Vagina (tissue), 2 donors: Measurements from ENCODE around the gene FADD. TPM values are rescaled to one million over a fixed set of nuclear protein-coding genes. Genes with fewer than 3 reads are reported as not detected.

ENCODE experiments used
- DNase-seq, 2 donors: peaks; one replicate each; pipeline ENCODE4 v3.0.0-alpha.2; 2017; ENCODE audit errors: extremely low spot score in 2 of 2
- H3K27ac ChIP-seq: fragments of 200-600 bp; sonication (generic); one replicate; pipeline ENCODE4 v1.5.1; 2019
- H3K27me3 ChIP-seq: fragments of 200-600 bp; sonication (generic); one replicate; pipeline ENCODE4 v1.5.1; 2019
- H3K36me3 ChIP-seq, 2 donors: fragments of 200-600 bp; sonication (generic); one replicate each; pipeline ENCODE4 v1.5.1; 2017 to 2019
- H3K4me1 ChIP-seq: fragments of 200-600 bp; sonication (generic); one replicate; pipeline ENCODE4 v1.5.1; 2019
- H3K4me3 ChIP-seq, 2 donors: fragments of 200-600 bp; sonication (generic); 1 replicate in 1 of 2; 2 replicates in 1 of 2; pipeline ENCODE4 v1.5.1; 2016 to 2019
- H3K9me3 ChIP-seq: fragments of 200-600 bp; sonication (generic); one replicate; pipeline ENCODE4 v1.5.1; 2019
- POLR2A ChIP-seq, 2 donors: fragments of 450-650 bp; IDR thresholded peaks; one replicate each; pipeline ENCODE4 v1.6.1; 2017; ENCODE audit warnings: antibody characterized with exemption in 2 of 2, mild to moderate bottlenecking in 2 of 2, moderate library complexity in 2 of 2
- POLR2AphosphoS5 ChIP-seq, 2 donors: sonication (generic); formaldehyde crosslinking; IDR thresholded peaks; one replicate each; pipeline ENCODE4 v1.9.0; 2017; ENCODE audit warnings: antibody characterized with exemption in 2 of 2, mild to moderate bottlenecking in 2 of 2, low read depth in 1 of 2; ENCODE audit not compliant: insufficient read depth in 1 of 2
- intact Hi-C: fragments of 100-400 bp; cut with DNase I; formaldehyde crosslinking; loops from one replicate; pipeline ENCODE4 v1.15.1; 2023
- total RNA-seq: library from RNA; depleted of rRNA; stranded (reverse); fragments of >200 nt; gene quantifications from one replicate; pipeline ENCODE4 v1.2.3, GENCODE V29; 2016
- TF ChIP-seq, protein P1 (sequence below), 3 experiments: fragments of 450-650 bp in 2 of 3; fragments of 200-600 bp in 1 of 3; sonication (generic) in 1 of 3; IDR thresholded peaks; one replicate each; pipeline ENCODE4 v1.5.1; 2017 to 2019; ENCODE audit warnings: antibody characterized with exemption in 3 of 3, mild to moderate bottlenecking in 2 of 3, moderate library complexity in 2 of 3

Gene FADD
- total RNA-seq, 1 donor from 2014 or later, result 21.6 TPM

DNA sequence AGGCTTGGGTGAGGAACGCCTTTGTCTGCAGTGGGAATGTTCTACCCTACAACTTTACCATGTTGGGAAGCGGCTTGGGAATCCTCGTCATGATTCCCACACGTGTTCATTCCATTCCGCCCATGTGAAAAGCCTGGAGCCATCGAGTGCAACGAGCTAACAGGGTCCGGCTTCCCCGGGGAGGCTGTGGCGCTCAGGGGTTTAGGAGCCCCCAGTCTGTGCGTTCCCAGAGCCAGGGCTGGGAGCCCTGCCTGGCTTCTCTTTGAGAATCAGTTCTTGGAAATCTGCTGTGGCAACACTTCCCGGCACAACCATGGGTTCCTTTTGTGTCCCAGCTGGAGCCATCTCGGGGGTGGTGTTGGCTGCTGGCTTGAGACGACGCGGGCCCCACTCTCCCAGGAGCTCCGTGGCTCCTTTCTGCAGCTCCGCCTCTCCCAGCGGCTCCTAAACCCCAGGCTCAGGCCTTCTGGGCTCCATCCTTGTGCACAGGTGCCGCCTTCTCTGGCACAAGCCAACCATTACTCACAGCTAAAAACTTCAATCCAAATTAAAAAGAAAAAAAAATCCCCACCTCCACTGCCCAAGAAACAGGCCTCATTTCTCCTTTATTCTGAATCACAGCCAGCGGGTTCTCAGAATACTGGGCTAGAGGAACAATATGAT lies 48.7 kb downstream of the FADD start:
- no peak for DNase-seq
- TF ChIP-seq POLR2AphosphoS5 (IDR thresholded peaks at IDR 0.05; ENCODE audit: insufficient read depth in 1 of 2, low read depth in 1 of 2) (no peak), POLR2A (IDR thresholded peaks at IDR 0.05) (no peak)
- TF ChIP-seq, protein P1, sequence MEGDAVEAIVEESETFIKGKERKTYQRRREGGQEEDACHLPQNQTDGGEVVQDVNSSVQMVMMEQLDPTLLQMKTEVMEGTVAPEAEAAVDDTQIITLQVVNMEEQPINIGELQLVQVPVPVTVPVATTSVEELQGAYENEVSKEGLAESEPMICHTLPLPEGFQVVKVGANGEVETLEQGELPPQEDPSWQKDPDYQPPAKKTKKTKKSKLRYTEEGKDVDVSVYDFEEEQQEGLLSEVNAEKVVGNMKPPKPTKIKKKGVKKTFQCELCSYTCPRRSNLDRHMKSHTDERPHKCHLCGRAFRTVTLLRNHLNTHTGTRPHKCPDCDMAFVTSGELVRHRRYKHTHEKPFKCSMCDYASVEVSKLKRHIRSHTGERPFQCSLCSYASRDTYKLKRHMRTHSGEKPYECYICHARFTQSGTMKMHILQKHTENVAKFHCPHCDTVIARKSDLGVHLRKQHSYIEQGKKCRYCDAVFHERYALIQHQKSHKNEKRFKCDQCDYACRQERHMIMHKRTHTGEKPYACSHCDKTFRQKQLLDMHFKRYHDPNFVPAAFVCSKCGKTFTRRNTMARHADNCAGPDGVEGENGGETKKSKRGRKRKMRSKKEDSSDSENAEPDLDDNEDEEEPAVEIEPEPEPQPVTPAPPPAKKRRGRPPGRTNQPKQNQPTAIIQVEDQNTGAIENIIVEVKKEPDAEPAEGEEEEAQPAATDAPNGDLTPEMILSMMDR (IDR thresholded peaks at IDR 0.05), result no peak
- Histone ChIP-seq H3K36me3 (no peaks in the 10 kb centered on the region), H3K4me1 (no peaks in the 10 kb centered on the region), H3K27me3 (no peaks in the 10 kb centered on the region), H3K9me3 (no peaks in the 10 kb centered on the region), H3K4me3 (no peak overlapping the region), H3K27ac (no peak overlapping the region)
- intact Hi-C loops, result no loop called here

GRCh38 chr11:70252844-70253243 lies 49.7 kb downstream of the FADD start:
- no peak for DNase-seq
- Histone ChIP-seq H3K4me1 (no peaks in the 10 kb centered on the region), H3K27ac (no peak overlapping the region), H3K36me3 (no peaks in the 10 kb centered on the region), H3K9me3 (no peaks in the 10 kb centered on the region), H3K4me3 (no peak overlapping the region), H3K27me3 (no peaks in the 10 kb centered on the region)
- intact Hi-C loops, result no loop called here
- TF ChIP-seq, protein P1 (IDR thresholded peaks at IDR 0.05), result no peak
- TF ChIP-seq POLR2AphosphoS5 (IDR thresholded peaks at IDR 0.05; ENCODE audit: insufficient read depth in 1 of 2, low read depth in 1 of 2) (no peak), POLR2A (IDR thresholded peaks at IDR 0.05) (no peak)

GRCh38 chr11:70255477-70256116 lies 52.5 kb downstream of the FADD start:
- no peak overlapping the region for H3K4me3 ChIP-seq
- H3K27ac ChIP-seq, result no peak overlapping the region
- DNase-seq, result no peak
- no peaks in the 10 kb centered on the region for H3K36me3 ChIP-seq
- no peaks in the 10 kb centered on the region for H3K27me3 ChIP-seq
- TF ChIP-seq POLR2AphosphoS5 (IDR thresholded peaks at IDR 0.05; ENCODE audit: insufficient read depth in 1 of 2, low read depth in 1 of 2) (no peak), POLR2A (IDR thresholded peaks at IDR 0.05) (no peak)
- TF ChIP-seq, protein P1 (IDR thresholded peaks at IDR 0.05), result no peak
- H3K4me1 ChIP-seq, result no peaks in the 10 kb centered on the region
- intact Hi-C loops, result no loop called here
- H3K9me3 ChIP-seq, result no peaks in the 10 kb centered on the region

Other genes with a start within 250 kb of the FADD start
- 40.8 TPM for gene ANO1, start 125.0 kb upstream of the FADD start, total RNA-seq
- gene PPFIA1, start 67.4 kb downstream of the FADD start, total RNA-seq, result 54.3 TPM
- gene CTTN, start 195.2 kb downstream of the FADD start, total RNA-seq, result 227 TPM